GM23338 (cell line): ENCODE data around the gene AQP9. TPM values are rescaled to one million over a fixed set of nuclear protein-coding genes. Genes with fewer than 3 reads are reported as not detected.

Source experiments
- ATAC-seq: fragments of 200-7000 bp; cut with Tn5 transposase; 3 replicates; pipeline ENCODE4 v1.9.1; 2020
- DNase-seq: peaks from one replicate; pipeline ENCODE4 v3.0.0-alpha.2; 2015; ENCODE audit warnings: low spot score
- H2AFZ ChIP-seq: fragments of 200-600 bp; sonication (generic); 2 replicates; pipeline ENCODE4 v1.8.0; 2016; ENCODE audit warnings: antibody characterized with exemption, mild to moderate bottlenecking, moderate library complexity
- H3F3A ChIP-seq: fragments of 200-600 bp; sonication (generic); replicated peaks from 2 replicates; pipeline ENCODE4 v1.8.0; 2017; ENCODE audit warnings: antibody characterized with exemption, mixed run types, low read depth
- H3K27ac ChIP-seq: fragments of 200-600 bp; sonication (generic); 2 replicates; pipeline ENCODE4 v1.6.1; 2016; ENCODE audit warnings: low read depth
- H3K27me3 ChIP-seq: fragments of 200-600 bp; sonication (generic); 2 replicates; pipeline ENCODE4 v1.8.0; 2016; ENCODE audit warnings: mild to moderate bottlenecking, mixed run types, moderate library complexity; ENCODE audit not compliant: insufficient read depth
- H3K36me3 ChIP-seq: fragments of 200-600 bp; sonication (generic); 2 replicates; pipeline ENCODE4 v1.8.0; 2016; ENCODE audit warnings: mild to moderate bottlenecking; ENCODE audit not compliant: insufficient read depth
- H3K4me1 ChIP-seq: fragments of 200-600 bp; sonication (generic); 2 replicates; pipeline ENCODE4 v1.8.0; 2016; ENCODE audit warnings: mild to moderate bottlenecking, moderate library complexity; ENCODE audit not compliant: insufficient read depth
- H3K4me2 ChIP-seq: fragments of 200-600 bp; sonication (generic); 2 replicates; pipeline ENCODE4 v1.7.1; 2017; ENCODE audit warnings: mixed run types
- H3K4me3 ChIP-seq: fragments of 200-600 bp; sonication (generic); 2 replicates; pipeline ENCODE4 v1.6.1; 2016; ENCODE audit warnings: mixed run types
- H3K79me2 ChIP-seq: fragments of 200-600 bp; sonication (generic); replicated peaks from 2 replicates; pipeline ENCODE4 v1.8.0; 2017; ENCODE audit warnings: mild to moderate bottlenecking; ENCODE audit not compliant: insufficient read depth
- H3K9me2 ChIP-seq: fragments of 200-600 bp; sonication (generic); 2 replicates; pipeline ENCODE4 v1.8.0; 2017; ENCODE audit not compliant: insufficient read depth
- H4K20me1 ChIP-seq: fragments of 200-600 bp; sonication (generic); replicated peaks from 2 replicates; pipeline ENCODE4 v1.8.0; 2017; ENCODE audit warnings: mild to moderate bottlenecking; ENCODE audit not compliant: insufficient read depth
- H3K27ac Mint-ChIP-seq: 2 replicates; pipeline ENCODE4 v1.8.0; 2020; ENCODE audit warnings: inconsistent platforms, mild to moderate bottlenecking, moderate library complexity, mixed read lengths
- H3K27me3 Mint-ChIP-seq: 3 replicates; pipeline ENCODE4 v1.8.0; 2022; ENCODE audit warnings: low read depth, mild to moderate bottlenecking, moderate library complexity, mixed read lengths, inconsistent platforms; ENCODE audit not compliant: insufficient read depth, poor library complexity
- H3K36me3 Mint-ChIP-seq: 3 replicates; pipeline ENCODE4 v1.8.0; 2021; ENCODE audit warnings: low read depth, mild to moderate bottlenecking, inconsistent platforms, moderate library complexity, mixed read lengths
- H3K4me1 Mint-ChIP-seq: 3 replicates; pipeline ENCODE4 v1.8.0; 2020; ENCODE audit warnings: mild to moderate bottlenecking, inconsistent platforms, mixed read lengths
- H3K4me3 Mint-ChIP-seq: 3 replicates; pipeline ENCODE4 v1.8.0; 2021; ENCODE audit warnings: moderate library complexity, mild to moderate bottlenecking, inconsistent platforms, mixed read lengths
- H3K9me3 Mint-ChIP-seq: 3 replicates; pipeline ENCODE4 v1.8.0; 2020; ENCODE audit warnings: moderate library complexity, mild to moderate bottlenecking, inconsistent platforms, mixed read lengths
- ETS1 ChIP-seq: IDR thresholded peaks from 2 replicates; pipeline ENCODE4 v1.6.1; 2016; ENCODE audit warnings: antibody characterized with exemption
- EZH2 ChIP-seq: fragments of 200-600 bp; sonication (generic); IDR thresholded peaks from one replicate; pipeline ENCODE4 v1.8.0; 2017; ENCODE audit warnings: antibody characterized with exemption, mild to moderate bottlenecking, low read depth; ENCODE audit not compliant: unreplicated experiment
- JUNB ChIP-seq: IDR thresholded peaks from one replicate; pipeline ENCODE4 v1.6.1; 2016; ENCODE audit warnings: antibody characterized with exemption; ENCODE audit not compliant: unreplicated experiment
- POLR2AphosphoS5 ChIP-seq: IDR thresholded peaks from 2 replicates; pipeline ENCODE4 v1.6.1; 2016; ENCODE audit warnings: antibody characterized with exemption, low read depth
- STAT1 ChIP-seq: IDR thresholded peaks from one replicate; pipeline ENCODE4 v1.6.1; 2016; ENCODE audit warnings: antibody characterized with exemption; ENCODE audit not compliant: unreplicated experiment
- ZNF114 ChIP-seq: fragments of 250-450 bp; sonication (Bioruptor Pico); IDR thresholded peaks from 2 replicates; pipeline ENCODE4 v1.5.0; 2020; ENCODE audit warnings: mild to moderate bottlenecking, moderate library complexity
- ZNF331 ChIP-seq: fragments of 250-450 bp; sonication (Bioruptor Pico); IDR thresholded peaks from 2 replicates; pipeline ENCODE4 v1.5.0; 2020; ENCODE audit warnings: low read depth, mild to moderate bottlenecking, moderate library complexity
- polyA plus RNA-seq: library from polyadenylated mRNA; unstranded; fragments of >200 nt; fragmentation: Nextera tagmentation; extraction: Ambion mirVana; gene quantifications from 2 replicates; pipeline ENCODE4 v1.2.1, GENCODE V29; 2016
- total RNA-seq: library from RNA; depleted of rRNA; stranded (reverse); fragments of >200 nt; shearing (Covaris generic); gene quantifications from 2 replicates; pipeline ENCODE4 v1.2.3, GENCODE V29; 2014
- TF ChIP-seq, protein P1 (sequence below), 2 experiments: fragments of 200-600 bp in 1 of 2; sonication (generic) in 1 of 2; conservative IDR thresholded peaks; 2 replicates each; pipeline versions ENCODE4 v1.5.1 to v1.6.1; 2016 to 2017; ENCODE audit warnings: antibody characterized with exemption in 2 of 2, low read depth in 2 of 2, mild to moderate bottlenecking in 2 of 2, moderate library complexity in 1 of 2
- TF ChIP-seq, protein P2 (sequence below): fragments of 250-450 bp; sonication (Bioruptor Pico); IDR thresholded peaks from 2 replicates; pipeline ENCODE4 v1.5.0; 2020; ENCODE audit warnings: mild to moderate bottlenecking, moderate library complexity

Gene AQP9
- total and polyA plus RNA-seq, 2 experiments from 2014 or later, result not detected

GRCh38 chr15:58171476-58172061 lies 33.4 kb downstream of the AQP9 start:
- Mint-ChIP-seq H3K4me3 (no peak overlapping the region), H3K36me3 (no peaks in the 10 kb centered on the region), H3K27ac (no peak overlapping the region), H3K27me3 (peaks cover 2% of the 10 kb centered on the region), H3K4me1 (no peaks in the 10 kb centered on the region), H3K9me3 (no peaks in the 10 kb centered on the region)
- Histone ChIP-seq H3K4me1 (no peaks in the 10 kb centered on the region), H3K4me3 (no peak overlapping the region), H3K27me3 (no peaks in the 10 kb centered on the region), H3K36me3 (no peaks in the 10 kb centered on the region), H3F3A (no peaks in the 10 kb centered on the region), H3K9me2 (no peaks in the 10 kb centered on the region), H4K20me1 (no peaks in the 10 kb centered on the region; the same call in 1 of the 2 replicates), H2AFZ (no peak overlapping the region), H3K27ac (no peak overlapping the region), H3K79me2 (no peaks in the 10 kb centered on the region), H3K4me2 (no peak overlapping the region)
- TF ChIP-seq ETS1 (no peak), ZNF331 (CRISPR knock-in tag) (no peak)
- DNase-seq (no peak), ATAC-seq (no peak)

DNA sequence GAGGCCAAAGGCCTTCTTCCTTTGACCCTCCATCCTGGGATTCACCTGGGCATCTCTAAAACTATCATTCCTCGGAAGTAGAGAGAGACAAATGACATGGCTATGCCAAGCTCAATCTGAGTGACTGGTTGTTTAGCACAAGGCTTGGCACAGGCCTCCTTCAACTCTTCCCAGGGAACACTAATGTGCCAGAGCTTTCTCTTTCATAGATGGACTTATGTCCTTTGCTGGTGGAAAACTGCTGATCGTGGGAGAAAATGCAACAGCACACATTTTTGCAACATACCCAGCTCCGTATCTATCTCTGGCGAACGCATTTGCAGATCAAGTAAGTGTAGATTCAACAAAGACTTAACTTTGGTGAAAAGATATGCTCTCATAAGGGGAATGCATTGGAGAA lies 36.5 kb downstream of the AQP9 start:
- Mint-ChIP-seq H3K9me3 (no peaks in the 10 kb centered on the region), H3K4me3 (no peak overlapping the region), H3K36me3 (no peaks in the 10 kb centered on the region), H3K27ac (no peak overlapping the region), H3K4me1 (no peaks in the 10 kb centered on the region), H3K27me3 (peaks cover 2% of the 10 kb centered on the region)
- ATAC-seq (no peak), DNase-seq (no peak)
- no peaks in the 10 kb centered on the region for H3K36me3 ChIP-seq
- H3F3A ChIP-seq, result no peaks in the 10 kb centered on the region
- H3K4me1 ChIP-seq, result no peaks in the 10 kb centered on the region
- no peaks in the 10 kb centered on the region; the same call in 1 of the 2 replicates for H4K20me1 ChIP-seq
- no peak overlapping the region for H3K4me3 ChIP-seq
- 0 out of 2 replicates have a peak overlapping the region, but pooled peaks have one; percentile 5 for H2AFZ ChIP-seq
- H3K9me2 ChIP-seq, result no peaks in the 10 kb centered on the region
- H3K27me3 ChIP-seq, result no peaks in the 10 kb centered on the region
- no peak overlapping the region for H3K4me2 ChIP-seq
- no peaks in the 10 kb centered on the region for H3K79me2 ChIP-seq
- no peak overlapping the region for H3K27ac ChIP-seq
- TF ChIP-seq ZNF114 (CRISPR knock-in tag) (no peak), EZH2 (no peak), ZNF331 (CRISPR knock-in tag) (no peak), POLR2AphosphoS5 (no peak), STAT1 (no peak), JUNB (no peak)
- TF ChIP-seq, protein P1, sequence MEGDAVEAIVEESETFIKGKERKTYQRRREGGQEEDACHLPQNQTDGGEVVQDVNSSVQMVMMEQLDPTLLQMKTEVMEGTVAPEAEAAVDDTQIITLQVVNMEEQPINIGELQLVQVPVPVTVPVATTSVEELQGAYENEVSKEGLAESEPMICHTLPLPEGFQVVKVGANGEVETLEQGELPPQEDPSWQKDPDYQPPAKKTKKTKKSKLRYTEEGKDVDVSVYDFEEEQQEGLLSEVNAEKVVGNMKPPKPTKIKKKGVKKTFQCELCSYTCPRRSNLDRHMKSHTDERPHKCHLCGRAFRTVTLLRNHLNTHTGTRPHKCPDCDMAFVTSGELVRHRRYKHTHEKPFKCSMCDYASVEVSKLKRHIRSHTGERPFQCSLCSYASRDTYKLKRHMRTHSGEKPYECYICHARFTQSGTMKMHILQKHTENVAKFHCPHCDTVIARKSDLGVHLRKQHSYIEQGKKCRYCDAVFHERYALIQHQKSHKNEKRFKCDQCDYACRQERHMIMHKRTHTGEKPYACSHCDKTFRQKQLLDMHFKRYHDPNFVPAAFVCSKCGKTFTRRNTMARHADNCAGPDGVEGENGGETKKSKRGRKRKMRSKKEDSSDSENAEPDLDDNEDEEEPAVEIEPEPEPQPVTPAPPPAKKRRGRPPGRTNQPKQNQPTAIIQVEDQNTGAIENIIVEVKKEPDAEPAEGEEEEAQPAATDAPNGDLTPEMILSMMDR (conservative IDR thresholded peaks at IDR 0.05; ENCODE audit: low read depth in 2 of 2), result no peak
- TF ChIP-seq, protein P2, sequence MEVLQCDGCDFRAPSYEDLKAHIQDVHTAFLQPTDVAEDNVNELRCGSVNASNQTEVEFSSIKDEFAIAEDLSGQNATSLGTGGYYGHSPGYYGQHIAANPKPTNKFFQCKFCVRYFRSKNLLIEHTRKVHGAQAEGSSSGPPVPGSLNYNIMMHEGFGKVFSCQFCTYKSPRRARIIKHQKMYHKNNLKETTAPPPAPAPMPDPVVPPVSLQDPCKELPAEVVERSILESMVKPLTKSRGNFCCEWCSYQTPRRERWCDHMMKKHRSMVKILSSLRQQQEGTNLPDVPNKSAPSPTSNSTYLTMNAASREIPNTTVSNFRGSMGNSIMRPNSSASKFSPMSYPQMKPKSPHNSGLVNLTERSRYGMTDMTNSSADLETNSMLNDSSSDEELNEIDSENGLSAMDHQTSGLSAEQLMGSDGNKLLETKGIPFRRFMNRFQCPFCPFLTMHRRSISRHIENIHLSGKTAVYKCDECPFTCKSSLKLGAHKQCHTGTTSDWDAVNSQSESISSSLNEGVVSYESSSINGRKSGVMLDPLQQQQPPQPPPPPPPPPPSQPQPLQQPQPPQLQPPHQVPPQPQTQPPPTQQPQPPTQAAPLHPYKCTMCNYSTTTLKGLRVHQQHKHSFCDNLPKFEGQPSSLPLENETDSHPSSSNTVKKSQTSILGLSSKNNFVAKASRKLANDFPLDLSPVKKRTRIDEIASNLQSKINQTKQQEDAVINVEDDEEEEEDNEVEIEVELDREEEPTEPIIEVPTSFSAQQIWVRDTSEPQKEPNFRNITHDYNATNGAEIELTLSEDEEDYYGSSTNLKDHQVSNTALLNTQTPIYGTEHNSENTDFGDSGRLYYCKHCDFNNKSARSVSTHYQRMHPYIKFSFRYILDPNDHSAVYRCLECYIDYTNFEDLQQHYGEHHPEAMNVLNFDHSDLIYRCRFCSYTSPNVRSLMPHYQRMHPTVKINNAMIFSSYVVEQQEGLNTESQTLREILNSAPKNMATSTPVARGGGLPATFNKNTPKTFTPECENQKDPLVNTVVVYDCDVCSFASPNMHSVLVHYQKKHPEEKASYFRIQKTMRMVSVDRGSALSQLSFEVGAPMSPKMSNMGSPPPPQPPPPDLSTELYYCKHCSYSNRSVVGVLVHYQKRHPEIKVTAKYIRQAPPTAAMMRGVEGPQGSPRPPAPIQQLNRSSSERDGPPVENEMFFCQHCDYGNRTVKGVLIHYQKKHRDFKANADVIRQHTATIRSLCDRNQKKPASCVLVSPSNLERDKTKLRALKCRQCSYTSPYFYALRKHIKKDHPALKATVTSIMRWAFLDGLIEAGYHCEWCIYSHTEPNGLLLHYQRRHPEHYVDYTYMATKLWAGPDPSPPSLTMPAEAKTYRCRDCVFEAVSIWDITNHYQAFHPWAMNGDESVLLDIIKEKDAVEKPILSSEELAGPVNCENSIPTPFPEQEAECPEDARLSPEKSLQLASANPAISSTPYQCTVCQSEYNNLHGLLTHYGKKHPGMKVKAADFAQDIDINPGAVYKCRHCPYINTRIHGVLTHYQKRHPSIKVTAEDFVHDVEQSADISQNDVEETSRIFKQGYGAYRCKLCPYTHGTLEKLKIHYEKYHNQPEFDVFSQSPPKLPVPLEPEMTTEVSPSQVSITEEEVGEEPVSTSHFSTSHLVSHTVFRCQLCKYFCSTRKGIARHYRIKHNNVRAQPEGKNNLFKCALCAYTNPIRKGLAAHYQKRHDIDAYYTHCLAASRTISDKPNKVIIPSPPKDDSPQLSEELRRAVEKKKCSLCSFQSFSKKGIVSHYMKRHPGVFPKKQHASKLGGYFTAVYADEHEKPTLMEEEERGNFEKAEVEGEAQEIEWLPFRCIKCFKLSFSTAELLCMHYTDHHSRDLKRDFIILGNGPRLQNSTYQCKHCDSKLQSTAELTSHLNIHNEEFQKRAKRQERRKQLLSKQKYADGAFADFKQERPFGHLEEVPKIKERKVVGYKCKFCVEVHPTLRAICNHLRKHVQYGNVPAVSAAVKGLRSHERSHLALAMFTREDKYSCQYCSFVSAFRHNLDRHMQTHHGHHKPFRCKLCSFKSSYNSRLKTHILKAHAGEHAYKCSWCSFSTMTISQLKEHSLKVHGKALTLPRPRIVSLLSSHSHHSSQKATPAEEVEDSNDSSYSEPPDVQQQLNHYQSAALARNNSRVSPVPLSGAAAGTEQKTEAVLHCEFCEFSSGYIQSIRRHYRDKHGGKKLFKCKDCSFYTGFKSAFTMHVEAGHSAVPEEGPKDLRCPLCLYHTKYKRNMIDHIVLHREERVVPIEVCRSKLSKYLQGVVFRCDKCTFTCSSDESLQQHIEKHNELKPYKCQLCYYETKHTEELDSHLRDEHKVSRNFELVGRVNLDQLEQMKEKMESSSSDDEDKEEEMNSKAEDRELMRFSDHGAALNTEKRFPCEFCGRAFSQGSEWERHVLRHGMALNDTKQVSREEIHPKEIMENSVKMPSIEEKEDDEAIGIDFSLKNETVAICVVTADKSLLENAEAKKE (CRISPR knock-in tag), result no peak
